ENCODE measurements around the gene ADSL.

GRCh38 chr22:40421941-40422340 is 75.6 kb downstream of the ADSL start:
- TF ChIP-seq, protein P1, sequence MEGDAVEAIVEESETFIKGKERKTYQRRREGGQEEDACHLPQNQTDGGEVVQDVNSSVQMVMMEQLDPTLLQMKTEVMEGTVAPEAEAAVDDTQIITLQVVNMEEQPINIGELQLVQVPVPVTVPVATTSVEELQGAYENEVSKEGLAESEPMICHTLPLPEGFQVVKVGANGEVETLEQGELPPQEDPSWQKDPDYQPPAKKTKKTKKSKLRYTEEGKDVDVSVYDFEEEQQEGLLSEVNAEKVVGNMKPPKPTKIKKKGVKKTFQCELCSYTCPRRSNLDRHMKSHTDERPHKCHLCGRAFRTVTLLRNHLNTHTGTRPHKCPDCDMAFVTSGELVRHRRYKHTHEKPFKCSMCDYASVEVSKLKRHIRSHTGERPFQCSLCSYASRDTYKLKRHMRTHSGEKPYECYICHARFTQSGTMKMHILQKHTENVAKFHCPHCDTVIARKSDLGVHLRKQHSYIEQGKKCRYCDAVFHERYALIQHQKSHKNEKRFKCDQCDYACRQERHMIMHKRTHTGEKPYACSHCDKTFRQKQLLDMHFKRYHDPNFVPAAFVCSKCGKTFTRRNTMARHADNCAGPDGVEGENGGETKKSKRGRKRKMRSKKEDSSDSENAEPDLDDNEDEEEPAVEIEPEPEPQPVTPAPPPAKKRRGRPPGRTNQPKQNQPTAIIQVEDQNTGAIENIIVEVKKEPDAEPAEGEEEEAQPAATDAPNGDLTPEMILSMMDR (IDR thresholded peaks at IDR 0.05): no peak
- no peak for TF ChIP-seq POLR2A (IDR thresholded peaks at IDR 0.05)
- no peak for TF ChIP-seq POLR2AphosphoS5 (IDR thresholded peaks at IDR 0.05; ENCODE audit: insufficient read depth in 1 of 2, low read depth in 1 of 2)
